ENCODE results near the gene MRPL40.

DNA sequence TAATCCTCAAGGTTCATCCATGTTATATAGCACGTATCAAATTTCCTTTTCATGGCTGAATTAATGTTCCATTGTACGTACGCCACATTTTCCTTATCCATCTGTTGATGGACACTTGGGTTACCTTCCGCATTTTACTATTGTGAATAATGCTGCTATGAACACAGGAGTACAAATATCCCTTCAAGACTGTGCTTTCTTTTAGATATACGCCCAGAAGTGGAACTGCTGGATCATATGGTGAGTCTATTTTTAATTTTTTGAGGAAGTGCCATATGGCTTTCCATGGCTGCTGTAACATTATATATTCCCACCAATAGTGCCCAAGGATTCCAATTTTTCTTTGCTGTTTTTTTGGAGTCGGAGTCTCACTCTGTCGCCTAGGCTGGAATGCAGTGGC, 6.0 kb downstream of the MRPL40 start:
- TF ChIP-seq, protein P1, sequence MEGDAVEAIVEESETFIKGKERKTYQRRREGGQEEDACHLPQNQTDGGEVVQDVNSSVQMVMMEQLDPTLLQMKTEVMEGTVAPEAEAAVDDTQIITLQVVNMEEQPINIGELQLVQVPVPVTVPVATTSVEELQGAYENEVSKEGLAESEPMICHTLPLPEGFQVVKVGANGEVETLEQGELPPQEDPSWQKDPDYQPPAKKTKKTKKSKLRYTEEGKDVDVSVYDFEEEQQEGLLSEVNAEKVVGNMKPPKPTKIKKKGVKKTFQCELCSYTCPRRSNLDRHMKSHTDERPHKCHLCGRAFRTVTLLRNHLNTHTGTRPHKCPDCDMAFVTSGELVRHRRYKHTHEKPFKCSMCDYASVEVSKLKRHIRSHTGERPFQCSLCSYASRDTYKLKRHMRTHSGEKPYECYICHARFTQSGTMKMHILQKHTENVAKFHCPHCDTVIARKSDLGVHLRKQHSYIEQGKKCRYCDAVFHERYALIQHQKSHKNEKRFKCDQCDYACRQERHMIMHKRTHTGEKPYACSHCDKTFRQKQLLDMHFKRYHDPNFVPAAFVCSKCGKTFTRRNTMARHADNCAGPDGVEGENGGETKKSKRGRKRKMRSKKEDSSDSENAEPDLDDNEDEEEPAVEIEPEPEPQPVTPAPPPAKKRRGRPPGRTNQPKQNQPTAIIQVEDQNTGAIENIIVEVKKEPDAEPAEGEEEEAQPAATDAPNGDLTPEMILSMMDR (IDR thresholded peaks at IDR 0.05) = no peak
- TF ChIP-seq POLR2A (IDR thresholded peaks at IDR 0.05) = no peak
